ENCODE results near the gene GLOD5. TPM values are rescaled to one million over a fixed set of nuclear protein-coding genes. Genes with fewer than 3 reads are reported as not detected.

GLOD5 gene
- total and polyA plus RNA-seq, 9 of the 15 experiments (the other 6 are each of a cell fraction or from before 2014, with no cell fraction given): 0.27 to 4.4 (median 2.2) TPM

DNA sequence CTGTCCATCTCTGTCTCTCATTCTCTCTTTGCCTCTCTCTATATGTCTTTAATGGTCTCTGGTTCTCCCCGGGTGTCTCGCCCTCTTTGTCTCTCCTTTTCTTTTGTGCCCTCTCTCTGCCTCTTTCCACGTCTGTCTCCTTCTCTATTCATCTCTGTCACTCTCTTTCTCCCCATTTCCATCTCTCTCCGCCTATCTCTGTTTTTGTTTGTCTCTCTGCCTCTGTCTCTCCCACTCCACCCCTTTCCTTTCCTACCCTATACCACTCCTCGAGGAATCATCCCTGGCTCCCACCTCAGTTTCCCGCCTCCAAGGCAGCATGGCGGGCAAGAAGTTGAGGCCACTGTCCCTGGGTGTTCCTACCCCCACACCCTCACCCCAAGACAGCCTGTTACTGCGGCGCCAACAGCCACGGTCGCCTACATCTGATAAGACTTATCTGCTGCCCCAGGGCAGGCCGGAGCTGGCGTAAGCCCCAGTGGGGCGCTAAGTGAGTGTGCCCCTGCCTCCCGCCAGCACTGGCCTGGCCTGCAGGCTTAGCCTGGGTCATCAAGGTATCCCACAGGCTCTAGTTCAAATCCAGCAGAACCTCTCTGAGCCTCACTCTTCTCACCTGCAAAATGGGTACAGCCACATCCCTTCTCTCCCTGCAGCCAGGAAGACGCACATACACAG lies 24.1 kb downstream of the GLOD5 start (continued):
- TF ChIP-seq RREB1 (CRISPR knock-in tag; IDR thresholded peaks at IDR 0.05): 0 out of 2 replicates have a peak, but pooled peaks have one; percentile 43
- 0 out of 2 replicates have a peak, but pooled peaks have one; percentile 50 for TF ChIP-seq CAMTA2 (CRISPR knock-in tag; conservative IDR thresholded peaks at IDR 0.05)
- no peak for TF ChIP-seq ARNT (IDR thresholded peaks at IDR 0.05)
- 0 out of 4 replicates have a peak, but pooled peaks of 1 of the 2 experiments have one; percentile 5 for TF ChIP-seq RAD21 (CRISPR knock-in tag; conservative IDR thresholded peaks at IDR 0.05 in 1 of 2, IDR thresholded peaks at IDR 0.05 in 1 of 2)
- no peak for TF ChIP-seq ZBED1 (IDR thresholded peaks at IDR 0.05)
- 0 out of 2 replicates have a peak, but pooled peaks have one; percentile 38 for TF ChIP-seq MIER1 (IDR thresholded peaks at IDR 0.05; ENCODE audit: low read depth)
- peak; percentile 68; the same call in 1 of the 2 replicates for TF ChIP-seq ZNF12 (CRISPR knock-in tag; IDR thresholded peaks at IDR 0.05)
- 0 out of 2 replicates have a peak, but pooled peaks have one; percentile 28 for TF ChIP-seq HBP1 (CRISPR knock-in tag; IDR thresholded peaks at IDR 0.05)
- peak; percentile 47; the same call in 1 of the 2 replicates for TF ChIP-seq ZNF766 (CRISPR knock-in tag; conservative IDR thresholded peaks at IDR 0.05)
- TF ChIP-seq HNRNPUL1 (IDR thresholded peaks at IDR 0.05; ENCODE audit: low read length): no peak
- TF ChIP-seq XRCC5 (IDR thresholded peaks at IDR 0.05; ENCODE audit: low read depth, low read length): peak; percentile 60
- TF ChIP-seq MEF2D (tag; conservative IDR thresholded peaks at IDR 0.05; ENCODE audit: low read depth): peak; percentile 48; the same call in 1 of the 2 replicates
- no peak for TF ChIP-seq ZNF408 (CRISPR knock-in tag; IDR thresholded peaks at IDR 0.05; ENCODE audit: low read depth)
- TF ChIP-seq HNRNPLL (IDR thresholded peaks at IDR 0.05; ENCODE audit: low read depth, low read length, poor library complexity, severe bottlenecking): peak; percentile 82
- TF ChIP-seq POLR3G (IDR thresholded peaks at IDR 0.05; ENCODE audit: extremely low read depth, insufficient read length, insufficient replicate concordance): no peak
- no peak for TF ChIP-seq MYBL2 (IDR thresholded peaks at IDR 0.05; ENCODE audit: low read depth)
- TF ChIP-seq MYBL2 (CRISPR knock-in tag; IDR thresholded peaks at IDR 0.05; ENCODE audit: borderline replicate concordance): no peak
- peak; percentile 66 for TF ChIP-seq TAL1 (IDR thresholded peaks at IDR 0.05)
- 0 out of 2 replicates have a peak, but pooled peaks have one; percentile 20 for TF ChIP-seq BCL6 (CRISPR knock-in tag; IDR thresholded peaks at IDR 0.05)
- no peak for TF ChIP-seq ZC3H4 (CRISPR knock-in tag; IDR thresholded peaks at IDR 0.05; ENCODE audit: borderline replicate concordance)
